Gastroesophageal sphincter (tissue), 4 donors: ENCODE data around the gene ACADVL. TPM values are rescaled to one million over a fixed set of nuclear protein-coding genes. Genes with fewer than 3 reads are reported as not detected.
A peak's percentile ranks its signal among the peaks of the same experiment; 100 is the strongest.

Source experiments
- ATAC-seq: fragments of 150-250 bp; one replicate; pipeline ENCODE4 v1.9.1; 2016; ENCODE audit warnings: mild to moderate bottlenecking, moderate library complexity
- H3K27ac ChIP-seq, 4 donors: fragments of 200-600 bp; sonication (generic) in 3 of 4; 1 replicate in 3 of 4; 2 replicates in 1 of 4; pipeline ENCODE4 v1.5.1; 2016 to 2019
- H3K27me3 ChIP-seq: fragments of 200-600 bp; sonication (generic); one replicate; pipeline ENCODE4 v1.5.1; 2019
- H3K36me3 ChIP-seq, 2 donors: fragments of 200-600 bp; sonication (generic); one replicate each; pipeline ENCODE4 v1.5.1; 2019; ENCODE audit warnings: control low read depth in 1 of 2
- H3K4me1 ChIP-seq, 3 donors: fragments of 200-600 bp; sonication (generic); 1 replicate in 2 of 3; 2 replicates in 1 of 3; pipeline ENCODE4 v1.5.1; 2016 to 2019; ENCODE audit warnings: control low read depth in 2 of 3
- H3K4me3 ChIP-seq, 2 donors: fragments of 200-600 bp; sonication (generic); one replicate each; pipeline ENCODE4 v1.5.1; 2019; ENCODE audit warnings: mild to moderate bottlenecking in 1 of 2, moderate library complexity in 1 of 2
- H3K9me3 ChIP-seq, 3 donors: fragments of 200-600 bp; sonication (generic); one replicate each; pipeline ENCODE4 v1.5.1; 2017 to 2019; ENCODE audit warnings: control low read depth in 2 of 3
- CTCF ChIP-seq, 4 experiments: fragments of 200-600 bp in 2 of 4; fragments of 450-650 bp in 2 of 4; sonication (generic) in 1 of 4; IDR thresholded peaks; one replicate each; pipeline ENCODE4 v1.5.1; 2017 to 2019; ENCODE audit warnings: antibody characterized with exemption in 4 of 4, mild to moderate bottlenecking in 2 of 4, moderate library complexity in 2 of 4
- EP300 ChIP-seq: sonication (generic); formaldehyde crosslinking; IDR thresholded peaks from one replicate; pipeline ENCODE4 v1.6.1; 2017; ENCODE audit warnings: antibody characterized with exemption, mild to moderate bottlenecking
- POLR2A ChIP-seq, 2 donors: fragments of 450-650 bp; IDR thresholded peaks; one replicate each; pipeline ENCODE4 v1.6.1; 2017; ENCODE audit warnings: antibody characterized with exemption in 2 of 2, mild to moderate bottlenecking in 2 of 2, moderate library complexity in 1 of 2
- POLR2AphosphoS5 ChIP-seq: sonication (generic); formaldehyde crosslinking; IDR thresholded peaks from one replicate; pipeline ENCODE4 v1.6.1; 2017; ENCODE audit warnings: antibody characterized with exemption
- WGBS, 2 donors: methylation state at CpG; one replicate each; pipeline ENCODE4 v1.1.5; 2018; ENCODE audit warnings: low coverage in 1 of 2; 5-methylcytosine and 5-hydroxymethylcytosine counted together
- total RNA-seq, 4 donors: library from RNA; depleted of rRNA; stranded (reverse); fragments of >200 nt; gene quantifications; one replicate each; pipeline ENCODE4 v1.1.0, GENCODE V29; 2016

ACADVL gene
- total RNA-seq, 4 donors from 2014 or later = 331 to 508 (median 475) TPM

- H3K4me3 ChIP-seq = no peak overlapping the region
- WGBS, 2 donors = 89% methylated on average over 5 of the region's 14 CpGs; no CpG with 5 or more reads in 1 of the 2 donors
- H3K4me1 ChIP-seq = peaks cover 0 to 46% (median 12%) of the 10 kb centered on the region in 3 donors
- no peaks in the 10 kb centered on the region for H3K9me3 ChIP-seq
- no peak for ATAC-seq
- peaks cover 0 to 69% of the 10 kb centered on the region in 2 donors for H3K36me3 ChIP-seq
- TF ChIP-seq CTCF (IDR thresholded peaks at IDR 0.05) (no peak), POLR2AphosphoS5 (no peak), POLR2A (IDR thresholded peaks at IDR 0.05) (no peak), EP300 (no peak)
- peak overlapping the region in 1 of 4 donors; percentile 24 for H3K27ac ChIP-seq
- no peaks in the 10 kb centered on the region for H3K27me3 ChIP-seq
These were observed 9.2 kb downstream of the ACADVL start for GRCh38 chr17:7228920-7229319.

- peaks cover 0 to 63% of the 10 kb centered on the region in 2 donors for H3K36me3 ChIP-seq
- peaks cover 0 to 44% (median 12%) of the 10 kb centered on the region in 3 donors for H3K4me1 ChIP-seq
- WGBS, 2 donors = 86% methylated on average over 9 of the region's 19 CpGs; no CpG with 5 or more reads in 1 of the 2 donors
- no peaks in the 10 kb centered on the region for H3K9me3 ChIP-seq
- H3K4me3 ChIP-seq = no peak overlapping the region
- TF ChIP-seq POLR2A (IDR thresholded peaks at IDR 0.05) (no peak), EP300 (no peak), CTCF (IDR thresholded peaks at IDR 0.05) (no peak), POLR2AphosphoS5 (no peak)
- no peak for ATAC-seq
- no peak overlapping the region for H3K27ac ChIP-seq
- H3K27me3 ChIP-seq = no peaks in the 10 kb centered on the region
These were observed 9.8 kb downstream of the ACADVL start for GRCh38 chr17:7229504-7229903.

GRCh38 chr17:7232114-7232513 lies 12.4 kb downstream of the ACADVL start:
- 62 to 72% methylated on average over 5 of the region's 5 CpGs for WGBS, 2 donors
- Histone ChIP-seq H3K9me3 (no peaks in the 10 kb centered on the region), H3K27me3 (no peaks in the 10 kb centered on the region), H3K4me3 (no peak overlapping the region), H3K4me1 (peaks cover 0 to 66% (median 17%) of the 10 kb centered on the region in 3 donors), H3K27ac (no peak overlapping the region), H3K36me3 (peaks cover 0 to 56% of the 10 kb centered on the region in 2 donors)
- TF ChIP-seq CTCF (IDR thresholded peaks at IDR 0.05) (no peak), POLR2AphosphoS5 (no peak), EP300 (no peak), POLR2A (IDR thresholded peaks at IDR 0.05) (no peak)
- no peak for ATAC-seq

- H3K27ac ChIP-seq = peak overlapping the region; percentile 9 to 93 (median 92)
- peaks cover 0 to 72% (median 20%) of the 10 kb centered on the region in 3 donors for H3K4me1 ChIP-seq
- ATAC-seq = no peak
These were observed 14.0 kb downstream of the ACADVL start for GRCh38 chr17:7233701-7234082.

More at GRCh38 chr17:7233701-7234082, 14.0 kb downstream of the ACADVL start:
- Histone ChIP-seq H3K4me3 (peak overlapping the region; percentile 41 to 92), H3K9me3 (no peaks in the 10 kb centered on the region), H3K27me3 (no peaks in the 10 kb centered on the region), H3K36me3 (peaks cover 0 to 41% of the 10 kb centered on the region in 2 donors)
- 0% methylated on average over 6 to 7 of the region's 9 CpGs for WGBS, 2 donors
- TF ChIP-seq POLR2AphosphoS5 (no peak), POLR2A (IDR thresholded peaks at IDR 0.05) (no peak), EP300 (no peak), CTCF (IDR thresholded peaks at IDR 0.05) (no peak)
